Spinal cord (tissue), 10 donors: ENCODE measurements around the gene ZNF79. TPM values are rescaled to one million over a fixed set of nuclear protein-coding genes. Genes with fewer than 3 reads are reported as not detected.

Experiments used
- DNase-seq, 6 donors: peaks; one replicate each; pipeline versions ENCODE4 v3.0.0 to v3.0.0-alpha.2; 2013 to 2015; ENCODE audit warnings: low spot score in 6 of 6, low read depth in 4 of 6
- H3K27ac ChIP-seq: one replicate; pipeline ENCODE4 v1.5.1; 2013; ENCODE audit warnings: low read depth, low read length, control low read depth
- H3K27me3 ChIP-seq: one replicate; pipeline ENCODE4 v1.6.1; 2013; ENCODE audit warnings: low read length; ENCODE audit not compliant: control insufficient read depth, insufficient read depth
- H3K36me3 ChIP-seq: one replicate; pipeline ENCODE4 v1.6.1; 2013; ENCODE audit warnings: low read length; ENCODE audit not compliant: control insufficient read depth, insufficient read depth
- H3K4me1 ChIP-seq: one replicate; pipeline ENCODE4 v1.6.1; 2013; ENCODE audit warnings: low read length; ENCODE audit not compliant: control insufficient read depth, insufficient read depth
- H3K4me3 ChIP-seq: one replicate; pipeline ENCODE4 v1.5.1; 2013; ENCODE audit warnings: low read depth, low read length, control low read depth
- H3K9me3 ChIP-seq: one replicate; pipeline ENCODE4 v1.6.1; 2013; ENCODE audit warnings: low read length; ENCODE audit not compliant: control insufficient read depth, insufficient read depth
- WGBS: methylation state at CpG from one replicate; pipeline ENCODE4 v1.1.5; 2013; ENCODE audit warnings: missing lambda C conversion rate; ENCODE audit not compliant: insufficient coverage; 5-methylcytosine and 5-hydroxymethylcytosine counted together
- polyA plus RNA-seq, 2 donors: library from polyadenylated mRNA; unstranded; fragments of 120-200 nt; gene quantifications; one replicate each; pipeline ENCODE4 v1.2.1, GENCODE V29; 2013; ENCODE audit not compliant: insufficient read length in 2 of 2
- small RNA-seq: library from RNA; depleted of rRNA; stranded (forward); fragments of <200 nt; gene quantifications from one replicate; pipeline ENCODE3, GENCODE V24; 2014; ENCODE audit warnings: low replicate concordance
- total RNA-seq, 2 donors: library from RNA; depleted of rRNA in 1 of 2; stranded (reverse); fragments of 120-200 nt in 1 of 2; fragments of >200 nt in 1 of 2; gene quantifications; one replicate each; pipeline versions ENCODE4 v1.2.3 to v1.2.4, GENCODE V29; 2013 to 2014
- donor health status: healthy.

The ZNF79 gene
- total and polyA plus RNA-seq, 4 donors = 5.3 to 12.2 (median 7.4) TPM

GRCh38 chr9:127489471-127490115 is 65.4 kb downstream of the ZNF79 start:
- H3K4me3 ChIP-seq = no peak overlapping the region
- H3K4me1 ChIP-seq = peaks cover 34% of the 10 kb centered on the region
- no peak overlapping the region for H3K27ac ChIP-seq
- 71% methylated on average over 15 of the region's 22 CpGs for WGBS
- H3K27me3 ChIP-seq = no peaks in the 10 kb centered on the region
- H3K36me3 ChIP-seq = peaks cover 91% of the 10 kb centered on the region
- no peak for DNase-seq
- no peaks in the 10 kb centered on the region for H3K9me3 ChIP-seq

- Histone ChIP-seq H3K4me1 (peaks cover 40% of the 10 kb centered on the region), H3K36me3 (peaks cover 93% of the 10 kb centered on the region), H3K27ac (no peak overlapping the region), H3K9me3 (no peaks in the 10 kb centered on the region), H3K4me3 (no peak overlapping the region), H3K27me3 (no peaks in the 10 kb centered on the region)
- no peak for DNase-seq
- 79% methylated on average over 7 of the region's 9 CpGs for WGBS
Measured at GRCh38 chr9:127490535-127491230, 66.5 kb downstream of the ZNF79 start.

GRCh38 chr9:127491516-127491915 is 67.3 kb downstream of the ZNF79 start:
- Histone ChIP-seq H3K27me3 (no peaks in the 10 kb centered on the region), H3K4me1 (peaks cover 43% of the 10 kb centered on the region), H3K36me3 (peaks cover 93% of the 10 kb centered on the region), H3K9me3 (no peaks in the 10 kb centered on the region), H3K27ac (no peak overlapping the region), H3K4me3 (no peak overlapping the region)
- 92% methylated on average over 8 of the region's 10 CpGs for WGBS
- no peak for DNase-seq

- no peaks in the 10 kb centered on the region for H3K9me3 ChIP-seq
- H3K27ac ChIP-seq = no peak overlapping the region
- H3K4me1 ChIP-seq = peaks cover 43% of the 10 kb centered on the region
- no peak for DNase-seq
- WGBS = 34% methylated on average over 4 of the region's 14 CpGs
- H3K36me3 ChIP-seq = peaks cover 93% of the 10 kb centered on the region
- H3K27me3 ChIP-seq = no peaks in the 10 kb centered on the region
- H3K4me3 ChIP-seq = no peak overlapping the region
Measured at GRCh38 chr9:127492616-127493015, 68.4 kb downstream of the ZNF79 start.

GRCh38 chr9:127493592-127494303 is 69.6 kb downstream of the ZNF79 start:
- Histone ChIP-seq H3K4me1 (peaks cover 43% of the 10 kb centered on the region), H3K9me3 (no peaks in the 10 kb centered on the region), H3K4me3 (no peak overlapping the region), H3K27me3 (no peaks in the 10 kb centered on the region), H3K27ac (no peak overlapping the region), H3K36me3 (peaks cover 93% of the 10 kb centered on the region)
- 59% methylated on average over 22 of the region's 22 CpGs for WGBS
- no peak for DNase-seq

GRCh38 chr9:127494304-127494702 is 70.1 kb downstream of the ZNF79 start:
- peaks cover 91% of the 10 kb centered on the region for H3K36me3 ChIP-seq
- peaks cover 41% of the 10 kb centered on the region for H3K4me1 ChIP-seq
- no peak overlapping the region for H3K27ac ChIP-seq
- no peaks in the 10 kb centered on the region for H3K27me3 ChIP-seq
- DNase-seq = no peak
- no peak overlapping the region for H3K4me3 ChIP-seq
- WGBS = 83% methylated on average over 7 of the region's 9 CpGs
- no peaks in the 10 kb centered on the region for H3K9me3 ChIP-seq

Small RNA genes lying within 50 kb of the gene (small RNA-seq; reads per million reads assigned to genes)
- gene RF00019 (not detected), gene SNORA65 (116 reads per million, percentile 98 among the genes with 10 or more reads in this experiment)

Other genes with a start within 250 kb of the ZNF79 start
- 10 to 100 TPM; 70.7 to 74.7 TPM for gene GARNL3, start 159.6 kb upstream of the ZNF79 start, total RNA-seq
- gene GARNL3, start 159.6 kb upstream of the ZNF79 start, polyA plus RNA-seq = 10 to 100 TPM; 71.5 to 91.3 TPM
- 10 to 100 TPM; 15.7 to 20.8 TPM for gene SLC2A8, start 27.2 kb upstream of the ZNF79 start, total RNA-seq
- 10 to 100 TPM; 27.9 to 32.3 TPM for gene SLC2A8, start 27.2 kb upstream of the ZNF79 start, polyA plus RNA-seq
- 1,000 to 10,000 TPM in 1 of 2 donors, 100 to 1,000 TPM in 1; 442 to 1,810 TPM for gene RPL12, start 27.0 kb downstream of the ZNF79 start, total RNA-seq
- gene RPL12, start 27.0 kb downstream of the ZNF79 start, polyA plus RNA-seq = 1,000 to 10,000 TPM in 1 of 2 donors, 100 to 1,000 TPM in 1; 996 to 1,029 TPM
- gene LRSAM1, start 27.1 kb downstream of the ZNF79 start, total RNA-seq = 10 to 100 TPM; 14.7 to 18.8 TPM
- gene LRSAM1, start 27.1 kb downstream of the ZNF79 start, polyA plus RNA-seq = 10 to 100 TPM; 35.4 to 44.5 TPM
- gene STXBP1, start 187.9 kb downstream of the ZNF79 start, total RNA-seq = 100 to 1,000 TPM in 1 of 2 donors, 10 to 100 TPM in 1; 45.0 to 113 TPM
- 100 to 1,000 TPM; 267 to 301 TPM for gene STXBP1, start 187.9 kb downstream of the ZNF79 start, polyA plus RNA-seq